SJSA1 (cell line): Measurements from ENCODE around the gene KLHL6. TPM values are rescaled to one million over a fixed set of nuclear protein-coding genes. Genes with fewer than 3 reads are reported as not detected.
"Not testable (repeated sequence)": the region's sequence is repeated elsewhere in the genome, so short reads cannot be mapped to it uniquely, and the experiment has no call there.

Experiments used
- DNase-seq, 2 experiments: peaks; one replicate each; pipeline ENCODE4 v3.0.0-alpha.2; 2015 to 2020; ENCODE audit warnings: low spot score in 2 of 2, low read depth in 1 of 2
- H3K27ac ChIP-seq: fragments of 250-450 bp; sonication (Bioruptor Pico); 2 replicates; pipeline ENCODE4 v1.5.1; 2020; ENCODE audit warnings: mild to moderate bottlenecking, moderate library complexity
- H3K27me3 ChIP-seq: fragments of 250-450 bp; sonication (Bioruptor Pico); replicated peaks from 2 replicates; pipeline ENCODE4 v1.5.1; 2020; ENCODE audit warnings: mild to moderate bottlenecking, moderate library complexity
- H3K36me3 ChIP-seq: fragments of 250-450 bp; sonication (Bioruptor Pico); 2 replicates; pipeline ENCODE4 v1.5.1; 2020; ENCODE audit warnings: mild to moderate bottlenecking
- H3K4me1 ChIP-seq: fragments of 250-450 bp; sonication (Bioruptor Pico); replicated peaks from 2 replicates; pipeline ENCODE4 v1.6.1; 2021; ENCODE audit warnings: mild to moderate bottlenecking
- H3K4me3 ChIP-seq: fragments of 250-450 bp; sonication (Bioruptor Pico); 2 replicates; pipeline ENCODE4 v1.5.1; 2020; ENCODE audit warnings: mild to moderate bottlenecking
- H3K9me3 ChIP-seq: fragments of 250-450 bp; sonication (Bioruptor Pico); replicated peaks from 2 replicates; pipeline ENCODE4 v1.5.1; 2020; ENCODE audit warnings: mild to moderate bottlenecking
- total RNA-seq: library from RNA; depleted of rRNA; stranded (reverse); fragments of >200 nt; shearing (Covaris generic); gene quantifications from 2 replicates; pipeline ENCODE4 v1.2.3, GENCODE V29; 2014

The KLHL6 gene
- total RNA-seq, 1 experiment from 2014 or later, result not detected

- Histone ChIP-seq H3K27ac (no peak overlapping the region), H3K4me3 (no peak overlapping the region), H3K9me3 (no peaks in the 10 kb centered on the region), H3K27me3 (no peaks in the 10 kb centered on the region), H3K36me3 (no peaks in the 10 kb centered on the region), H3K4me1 (no peaks in the 10 kb centered on the region)
- DNase-seq, result no peak
These were observed 22.7 kb downstream of the KLHL6 start for GRCh38 chr3:183532620-183533411.

- no peak for DNase-seq
- no peaks in the 10 kb centered on the region for H3K27me3 ChIP-seq
These were observed 25.8 kb downstream of the KLHL6 start for GRCh38 chr3:183529717-183530116.

DNA sequence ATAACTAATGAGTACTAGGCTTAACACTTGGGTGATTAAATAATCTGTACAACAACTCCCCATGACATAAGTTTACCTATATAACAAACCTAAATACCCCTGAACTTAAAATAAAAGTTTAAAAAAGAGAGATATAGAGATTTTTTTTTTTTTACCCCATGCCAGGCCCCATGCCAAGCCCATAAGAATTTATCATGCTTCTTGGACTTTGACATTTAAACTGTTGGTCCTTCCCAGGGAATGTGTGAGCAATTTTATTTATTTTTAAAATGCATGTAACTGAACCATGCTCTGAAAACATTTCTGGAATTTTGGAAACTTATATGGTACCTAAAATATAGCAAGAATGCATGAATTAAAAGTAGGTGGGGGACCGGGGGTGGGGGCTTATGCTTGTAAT lies 26.3 kb downstream of the KLHL6 start:
- H3K27me3 ChIP-seq, result no peaks in the 10 kb centered on the region
- DNase-seq, result no peak

More at GRCh38 chr3:183529717-183530116, 25.8 kb downstream of the KLHL6 start:
- H3K4me1 ChIP-seq, result no peaks in the 10 kb centered on the region
- no peaks in the 10 kb centered on the region for H3K9me3 ChIP-seq
- H3K27ac ChIP-seq, result no peak overlapping the region
- H3K36me3 ChIP-seq, result no peaks in the 10 kb centered on the region
- H3K4me3 ChIP-seq, result no peak overlapping the region

DNA sequence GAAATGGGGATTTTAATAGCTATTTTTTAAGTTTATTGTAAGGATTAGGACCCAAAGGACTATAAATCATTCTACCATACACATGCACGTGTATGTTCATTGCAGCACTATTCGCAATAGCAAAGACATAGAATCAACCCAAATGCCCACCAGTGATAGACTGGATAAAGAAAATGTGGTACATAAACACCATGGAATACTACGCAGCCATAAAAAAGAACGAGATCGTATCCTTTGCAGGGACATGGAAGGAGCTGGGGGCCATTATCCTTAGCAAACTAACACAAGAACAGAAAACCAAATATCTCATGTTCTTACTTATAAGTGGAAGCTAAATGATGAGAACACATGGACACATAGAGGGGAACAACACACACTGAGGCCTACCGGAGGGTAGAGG lies 26.7 kb downstream of the KLHL6 start:
- H3K4me3 ChIP-seq, DNase-seq, H3K9me3 ChIP-seq, H3K36me3 ChIP-seq, H3K4me1 ChIP-seq, H3K27me3 ChIP-seq, H3K27ac ChIP-seq: not testable (repeated sequence)

More for the DNA sequence above, 26.3 kb downstream of the KLHL6 start:
- Histone ChIP-seq H3K9me3 (no peaks in the 10 kb centered on the region), H3K4me3 (no peak overlapping the region), H3K36me3 (no peaks in the 10 kb centered on the region), H3K27ac (no peak overlapping the region), H3K4me1 (no peaks in the 10 kb centered on the region)

DNA sequence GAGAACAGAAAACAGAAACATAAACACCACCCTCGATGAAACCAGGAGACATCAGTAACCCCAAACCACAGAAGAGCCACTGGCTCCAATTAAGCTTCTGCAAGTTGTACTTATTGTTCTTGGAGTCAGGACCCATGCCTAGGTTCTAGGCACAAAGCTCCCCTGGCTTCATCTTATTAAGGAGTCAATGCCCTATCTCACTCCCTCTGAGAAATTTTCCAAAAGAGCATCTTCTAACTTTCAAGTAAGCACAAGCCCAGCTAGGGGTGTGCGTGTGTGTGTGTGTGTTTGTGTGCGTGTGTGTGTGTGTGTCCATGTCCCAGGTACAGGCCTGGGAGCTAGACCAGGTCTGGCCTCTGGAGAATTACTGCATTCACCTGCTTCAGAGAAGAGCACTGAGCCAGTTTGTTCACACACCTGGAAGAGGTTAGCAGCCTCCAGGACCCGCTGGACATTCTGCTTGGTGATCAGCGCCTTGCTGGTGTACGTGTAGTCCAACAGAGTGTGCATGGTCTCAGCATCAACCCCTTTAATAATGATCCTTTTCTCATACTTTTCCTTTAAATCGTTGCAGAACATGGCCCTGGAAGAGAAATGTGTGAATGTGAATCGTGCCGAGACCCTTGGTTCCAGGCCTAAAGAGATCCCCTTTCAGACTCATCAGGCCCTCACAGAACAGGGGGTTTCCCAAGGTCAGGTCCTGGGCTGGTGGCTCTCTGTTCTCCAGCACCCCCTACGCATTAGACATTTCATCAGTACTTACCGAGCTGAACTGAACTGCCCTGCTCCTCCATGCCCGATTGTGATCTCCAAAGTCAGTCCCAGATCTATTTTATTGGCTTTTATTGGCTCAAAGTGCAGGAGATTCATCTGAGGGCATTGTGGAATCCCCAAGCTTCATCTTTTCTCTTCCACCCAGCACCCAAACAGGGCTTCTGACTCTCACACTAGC lies 27.8 kb downstream of the KLHL6 start:
- Histone ChIP-seq H3K4me1 (no peaks in the 10 kb centered on the region), H3K27ac (no peak overlapping the region), H3K27me3 (no peaks in the 10 kb centered on the region), H3K4me3 (no peak overlapping the region), H3K9me3 (no peaks in the 10 kb centered on the region), H3K36me3 (no peaks in the 10 kb centered on the region)
- no peak for DNase-seq

GRCh38 chr3:183526838-183527427 lies 28.6 kb downstream of the KLHL6 start:
- Histone ChIP-seq H3K27me3 (no peaks in the 10 kb centered on the region), H3K9me3 (no peaks in the 10 kb centered on the region), H3K4me1 (no peaks in the 10 kb centered on the region), H3K36me3 (no peaks in the 10 kb centered on the region), H3K4me3 (no peak overlapping the region), H3K27ac (no peak overlapping the region)
- DNase-seq, result no peak

DNA sequence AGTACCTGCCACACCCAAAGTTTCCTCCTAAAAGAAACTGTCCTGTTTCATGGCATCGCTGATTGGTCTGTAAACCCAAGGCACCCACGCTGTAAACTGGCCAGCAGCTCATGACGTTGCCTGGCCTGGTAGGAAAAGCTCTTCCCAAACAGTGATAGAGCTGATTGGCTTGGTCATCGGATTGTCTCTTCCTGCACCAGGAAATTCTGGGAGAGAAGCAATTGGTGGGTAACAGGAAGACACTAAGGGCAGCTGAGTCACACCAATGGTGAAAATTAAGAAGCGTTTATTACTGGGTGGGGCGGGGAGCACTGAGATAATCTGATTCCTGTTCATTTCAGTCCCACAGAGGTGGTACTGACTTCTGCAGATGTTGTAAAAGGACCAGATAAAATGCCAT lies 31.0 kb downstream of the KLHL6 start:
- Histone ChIP-seq H3K4me1 (no peaks in the 10 kb centered on the region), H3K27me3 (no peaks in the 10 kb centered on the region), H3K36me3 (no peaks in the 10 kb centered on the region), H3K27ac (no peak overlapping the region), H3K4me3 (no peak overlapping the region), H3K9me3 (no peaks in the 10 kb centered on the region)
- DNase-seq, result no peak

DNA sequence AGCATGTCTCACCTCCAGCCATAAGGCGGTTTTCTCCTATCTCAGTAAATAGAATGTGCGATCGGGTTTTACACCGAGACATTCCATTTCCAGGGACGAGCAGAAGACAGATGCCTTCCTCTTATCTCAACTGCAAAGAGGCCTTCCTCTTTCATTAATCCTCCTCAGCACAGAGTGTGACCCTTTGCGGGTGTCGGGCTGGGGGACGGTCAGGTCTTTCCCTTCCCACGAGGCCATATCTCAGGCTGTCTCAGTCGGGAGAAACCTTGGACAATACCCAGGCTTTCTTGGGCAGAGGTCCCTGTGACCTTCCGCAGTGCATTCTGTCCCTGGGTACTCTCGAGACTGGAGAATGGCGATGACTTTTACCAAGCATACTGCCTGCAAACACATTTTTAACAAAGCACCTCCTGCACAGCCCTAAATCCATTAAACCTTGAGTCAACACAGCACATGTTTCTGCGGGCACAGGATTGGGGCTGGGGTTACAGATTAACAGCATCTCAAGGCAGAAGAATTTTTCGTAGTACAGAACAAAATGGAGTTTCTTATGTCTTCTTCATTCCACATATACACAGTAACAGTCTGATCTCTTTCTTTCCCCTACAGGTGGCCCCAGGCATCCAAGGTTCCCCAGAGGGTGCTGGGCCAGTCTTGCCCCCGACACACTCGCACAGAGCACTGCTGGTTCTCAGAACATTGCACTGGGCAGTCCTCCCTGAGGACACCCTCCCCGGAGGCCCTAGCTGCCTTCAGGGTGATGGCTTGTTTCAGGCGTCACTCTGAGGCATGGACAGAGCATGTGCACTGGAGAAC lies 34.6 kb downstream of the KLHL6 start:
- not testable (repeated sequence) for DNase-seq, H3K36me3 ChIP-seq, H3K4me1 ChIP-seq, H3K4me3 ChIP-seq, H3K27me3 ChIP-seq, H3K9me3 ChIP-seq, H3K27ac ChIP-seq

GRCh38 chr3:183520295-183520694 lies 35.2 kb downstream of the KLHL6 start:
- DNase-seq, result not testable (repeated sequence)

DNA sequence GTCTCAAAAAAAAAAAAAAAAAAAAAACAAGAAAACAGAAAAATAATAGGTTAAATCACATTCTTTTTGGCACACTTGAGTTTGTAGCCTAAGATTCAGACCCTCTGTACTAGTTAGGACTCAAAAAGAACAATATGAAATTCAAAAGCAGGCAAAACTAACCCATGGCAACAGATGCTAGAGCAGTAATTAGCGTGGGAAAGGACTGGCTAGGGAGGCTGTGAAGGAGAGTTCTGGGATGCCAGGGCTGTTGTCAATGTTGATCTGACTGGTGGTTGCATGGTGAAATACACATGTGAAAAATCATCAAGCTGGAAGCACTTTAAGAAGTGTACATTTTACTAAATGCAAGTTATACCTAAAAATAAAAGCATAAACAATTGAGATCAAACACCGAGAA lies 35.6 kb downstream of the KLHL6 start:
- Histone ChIP-seq H3K4me1 (no peaks in the 10 kb centered on the region), H3K4me3 (no peak overlapping the region), H3K27ac (no peak overlapping the region), H3K27me3 (no peaks in the 10 kb centered on the region), H3K9me3 (no peaks in the 10 kb centered on the region), H3K36me3 (no peaks in the 10 kb centered on the region)
- no peak for DNase-seq

More at GRCh38 chr3:183520295-183520694, 35.2 kb downstream of the KLHL6 start:
- not testable (repeated sequence) for H3K27ac ChIP-seq, H3K27me3 ChIP-seq, H3K4me3 ChIP-seq, H3K4me1 ChIP-seq, H3K36me3 ChIP-seq, H3K9me3 ChIP-seq

- DNase-seq, result no peak
- Histone ChIP-seq H3K4me3 (no peak overlapping the region), H3K27ac (no peak overlapping the region), H3K9me3 (no peaks in the 10 kb centered on the region), H3K4me1 (no peaks in the 10 kb centered on the region), H3K27me3 (no peaks in the 10 kb centered on the region), H3K36me3 (no peaks in the 10 kb centered on the region)
These were observed 36.8 kb downstream of the KLHL6 start for GRCh38 chr3:183518491-183519251.

- Histone ChIP-seq H3K27me3 (no peaks in the 10 kb centered on the region), H3K4me3 (no peak overlapping the region), H3K36me3 (no peaks in the 10 kb centered on the region), H3K9me3 (no peaks in the 10 kb centered on the region), H3K4me1 (no peaks in the 10 kb centered on the region), H3K27ac (no peak overlapping the region)
- DNase-seq, result no peak
These were observed 37.9 kb downstream of the KLHL6 start for GRCh38 chr3:183517607-183518006.
